Esophagus muscularis mucosa (tissue), 4 donors: Measurements from ENCODE around the gene CST4. TPM values are rescaled to one million over a fixed set of nuclear protein-coding genes. Genes with fewer than 3 reads are reported as not detected.

Experiments
- DNase-seq: peaks from one replicate; pipeline ENCODE4 v3.0.0-alpha.2; 2017; ENCODE audit errors: extremely low spot score
- H3K27ac ChIP-seq, 4 donors: fragments of 200-600 bp; sonication (generic); replicated peaks in 1 of 4; 1 replicate in 3 of 4; 2 replicates in 1 of 4; pipeline ENCODE4 v1.5.1; 2016 to 2019; ENCODE audit warnings: mild to moderate bottlenecking in 1 of 4
- H3K27me3 ChIP-seq, 4 donors: fragments of 200-600 bp; sonication (generic); one replicate each; pipeline versions ENCODE4 v1.5.1 to v1.6.0; 2016 to 2019
- H3K36me3 ChIP-seq, 4 donors: fragments of 200-600 bp; sonication (generic); one replicate each; pipeline ENCODE4 v1.5.1; 2016 to 2019
- H3K4me1 ChIP-seq, 4 donors: fragments of 200-600 bp; sonication (generic); one replicate each; pipeline ENCODE4 v1.5.1; 2016 to 2019
- H3K4me3 ChIP-seq, 4 donors: fragments of 200-600 bp; sonication (generic); 1 replicate in 2 of 4; 2 replicates in 2 of 4; pipeline ENCODE4 v1.5.1; 2016 to 2019; ENCODE audit warnings: mild to moderate bottlenecking in 4 of 4, moderate library complexity in 1 of 4
- H3K9me3 ChIP-seq, 4 donors: fragments of 200-600 bp; sonication (generic); 1 replicate in 3 of 4; 2 replicates in 1 of 4; pipeline ENCODE4 v1.5.1; 2016 to 2019
- EP300 ChIP-seq: sonication (generic); formaldehyde crosslinking; IDR thresholded peaks from one replicate; pipeline ENCODE4 v1.6.1; 2017; ENCODE audit warnings: antibody characterized with exemption
- POLR2A ChIP-seq: fragments of 450-650 bp; IDR thresholded peaks from one replicate; pipeline ENCODE4 v1.6.1; 2017; ENCODE audit warnings: antibody characterized with exemption, moderate library complexity, mild to moderate bottlenecking, low read depth
- POLR2AphosphoS5 ChIP-seq, 2 donors: sonication (generic); formaldehyde crosslinking; IDR thresholded peaks; one replicate each; pipeline ENCODE4 v1.6.1; 2017; ENCODE audit warnings: antibody characterized with exemption in 2 of 2
- WGBS: methylation state at CpG from one replicate; pipeline ENCODE4 v1.1.5; 2018; 5-methylcytosine and 5-hydroxymethylcytosine counted together
- intact Hi-C: fragments of 100-400 bp; cut with DNase I; formaldehyde crosslinking; loops from one replicate; pipeline ENCODE4 v1.15.1; 2023
- total RNA-seq, 4 donors: library from RNA; depleted of rRNA; stranded (reverse); fragments of >200 nt; gene quantifications; one replicate each; pipeline versions ENCODE4 v1.1.0 to v1.2.1, GENCODE V29; 2016
- TF ChIP-seq, protein P1 (sequence below), 3 experiments: fragments of 200-600 bp in 2 of 3; fragments of 450-650 bp in 1 of 3; sonication (generic) in 2 of 3; IDR thresholded peaks; one replicate each; pipeline ENCODE4 v1.5.1; 2017 to 2019; ENCODE audit warnings: antibody characterized with exemption in 3 of 3, mild to moderate bottlenecking in 2 of 3, moderate library complexity in 1 of 3

CST4 gene
- total RNA-seq, 4 donors from 2014 or later, result not detected

DNA sequence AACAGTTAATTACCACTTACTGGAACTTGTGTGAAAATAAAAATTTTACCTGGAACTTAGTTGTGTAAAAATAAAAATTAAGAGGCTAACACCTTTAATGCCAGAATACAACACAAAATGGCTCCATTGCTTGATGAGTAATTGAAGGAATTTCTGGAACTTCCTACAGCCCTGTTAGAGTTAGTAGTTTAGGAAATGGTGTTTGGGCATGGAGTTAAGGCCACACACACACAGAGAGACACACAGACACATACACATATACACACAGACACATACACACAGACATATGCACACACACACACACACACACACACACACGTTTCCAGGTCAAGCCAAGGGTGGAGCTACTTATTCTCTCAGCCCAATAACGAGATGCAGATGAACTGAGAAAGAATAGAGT is 30.5 kb downstream of the CST4 start:
- peaks cover 0 to 12% (median 0%) of the 10 kb centered on the region in 4 donors for H3K27me3 ChIP-seq
- intact Hi-C loops, result no loop called here
- no peak overlapping the region for H3K27ac ChIP-seq
- peaks cover 16 to 40% (median 36%) of the 10 kb centered on the region in 4 donors for H3K4me1 ChIP-seq
- WGBS, result 69% methylated on average over 2 of the region's 2 CpGs
- H3K9me3 ChIP-seq, result no peaks in the 10 kb centered on the region
- DNase-seq, result peak; percentile 72
- no peak overlapping the region for H3K4me3 ChIP-seq
- no peak for TF ChIP-seq POLR2AphosphoS5 (IDR thresholded peaks at IDR 0.05)
- no peak for TF ChIP-seq POLR2A
- TF ChIP-seq EP300, result no peak
- TF ChIP-seq, protein P1, sequence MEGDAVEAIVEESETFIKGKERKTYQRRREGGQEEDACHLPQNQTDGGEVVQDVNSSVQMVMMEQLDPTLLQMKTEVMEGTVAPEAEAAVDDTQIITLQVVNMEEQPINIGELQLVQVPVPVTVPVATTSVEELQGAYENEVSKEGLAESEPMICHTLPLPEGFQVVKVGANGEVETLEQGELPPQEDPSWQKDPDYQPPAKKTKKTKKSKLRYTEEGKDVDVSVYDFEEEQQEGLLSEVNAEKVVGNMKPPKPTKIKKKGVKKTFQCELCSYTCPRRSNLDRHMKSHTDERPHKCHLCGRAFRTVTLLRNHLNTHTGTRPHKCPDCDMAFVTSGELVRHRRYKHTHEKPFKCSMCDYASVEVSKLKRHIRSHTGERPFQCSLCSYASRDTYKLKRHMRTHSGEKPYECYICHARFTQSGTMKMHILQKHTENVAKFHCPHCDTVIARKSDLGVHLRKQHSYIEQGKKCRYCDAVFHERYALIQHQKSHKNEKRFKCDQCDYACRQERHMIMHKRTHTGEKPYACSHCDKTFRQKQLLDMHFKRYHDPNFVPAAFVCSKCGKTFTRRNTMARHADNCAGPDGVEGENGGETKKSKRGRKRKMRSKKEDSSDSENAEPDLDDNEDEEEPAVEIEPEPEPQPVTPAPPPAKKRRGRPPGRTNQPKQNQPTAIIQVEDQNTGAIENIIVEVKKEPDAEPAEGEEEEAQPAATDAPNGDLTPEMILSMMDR (IDR thresholded peaks at IDR 0.05), result no peak
- no peaks in the 10 kb centered on the region for H3K36me3 ChIP-seq

GRCh38 chr20:23657202-23657601 is 31.6 kb downstream of the CST4 start:
- Histone ChIP-seq H3K4me1 (peaks cover 19 to 49% (median 40%) of the 10 kb centered on the region in 4 donors), H3K9me3 (no peaks in the 10 kb centered on the region), H3K27ac (no peak overlapping the region), H3K4me3 (no peak overlapping the region), H3K27me3 (peaks cover 0 to 15% (median 0%) of the 10 kb centered on the region in 4 donors), H3K36me3 (no peaks in the 10 kb centered on the region)
- no peak for TF ChIP-seq EP300
- TF ChIP-seq POLR2A, result no peak
- no peak for TF ChIP-seq POLR2AphosphoS5 (IDR thresholded peaks at IDR 0.05)
- TF ChIP-seq, protein P1 (IDR thresholded peaks at IDR 0.05), result no peak
- WGBS, result 83% methylated on average over 7 of the region's 8 CpGs
- intact Hi-C loops, result no loop called here
- peak; percentile 21 for DNase-seq

DNA sequence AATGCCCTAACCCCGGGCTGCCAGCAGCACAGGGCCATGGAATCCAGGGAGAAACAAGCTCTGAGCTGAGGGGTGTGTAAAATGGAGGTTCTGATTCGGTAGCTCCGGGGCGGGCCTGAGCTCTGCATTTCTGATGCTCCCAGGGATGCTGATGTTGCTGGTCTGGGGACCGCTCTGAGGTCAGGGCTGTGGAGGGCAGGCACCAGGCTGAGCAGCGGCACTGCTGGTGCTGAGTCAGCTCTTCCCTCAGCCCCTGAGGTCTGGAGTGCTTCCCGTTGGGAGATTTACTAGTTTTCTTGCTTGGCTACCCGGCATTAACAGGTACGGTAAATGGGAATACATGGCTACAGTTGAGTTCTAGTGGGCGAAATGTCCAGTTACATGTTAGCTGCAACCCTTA is 32.5 kb downstream of the CST4 start:
- WGBS, result 57% methylated on average over 8 of the region's 10 CpGs
- H3K36me3 ChIP-seq, result no peaks in the 10 kb centered on the region
- peaks cover 19 to 49% (median 40%) of the 10 kb centered on the region in 4 donors for H3K4me1 ChIP-seq
- peak; percentile 87 for DNase-seq
- TF ChIP-seq EP300, result no peak
- TF ChIP-seq, protein P1 (IDR thresholded peaks at IDR 0.05), result no peak
- TF ChIP-seq POLR2AphosphoS5 (IDR thresholded peaks at IDR 0.05), result no peak
- TF ChIP-seq POLR2A, result no peak
- peak overlapping the region in 2 of 4 donors; percentile 16 to 23 for H3K4me3 ChIP-seq
- no peaks in the 10 kb centered on the region for H3K9me3 ChIP-seq
- intact Hi-C loops, result no loop called here
- H3K27me3 ChIP-seq, result peaks cover 0 to 15% (median 0%) of the 10 kb centered on the region in 4 donors
- peak overlapping the region; percentile 60 to 77 (median 70) for H3K27ac ChIP-seq

GRCh38 chr20:23655491-23656211 is 33.2 kb downstream of the CST4 start:
- Histone ChIP-seq H3K36me3 (no peaks in the 10 kb centered on the region), H3K4me3 (peak overlapping the region; percentile 4 to 38 (median 20)), H3K27me3 (peaks cover 0 to 15% (median 0%) of the 10 kb centered on the region in 4 donors), H3K9me3 (no peaks in the 10 kb centered on the region), H3K27ac (peak overlapping the region; percentile 60 to 77 (median 70)), H3K4me1 (peaks cover 19 to 47% (median 40%) of the 10 kb centered on the region in 4 donors)
- DNase-seq, result peak; percentile 92
- 49% methylated on average over 16 of the region's 23 CpGs for WGBS
- TF ChIP-seq, protein P1 (IDR thresholded peaks at IDR 0.05), result no peak
- peak in 1 of 2 donors; percentile 6 for TF ChIP-seq POLR2AphosphoS5 (IDR thresholded peaks at IDR 0.05)
- intact Hi-C loops, result no loop called here
